ENCODE data around the gene MAPK4. TPM values are rescaled to one million over a fixed set of nuclear protein-coding genes. Genes with fewer than 3 reads are reported as not detected.

The MAPK4 gene
- total and polyA plus RNA-seq, 2 of the 4 experiments (the other 2 are of a cell fraction): not detected

DNA sequence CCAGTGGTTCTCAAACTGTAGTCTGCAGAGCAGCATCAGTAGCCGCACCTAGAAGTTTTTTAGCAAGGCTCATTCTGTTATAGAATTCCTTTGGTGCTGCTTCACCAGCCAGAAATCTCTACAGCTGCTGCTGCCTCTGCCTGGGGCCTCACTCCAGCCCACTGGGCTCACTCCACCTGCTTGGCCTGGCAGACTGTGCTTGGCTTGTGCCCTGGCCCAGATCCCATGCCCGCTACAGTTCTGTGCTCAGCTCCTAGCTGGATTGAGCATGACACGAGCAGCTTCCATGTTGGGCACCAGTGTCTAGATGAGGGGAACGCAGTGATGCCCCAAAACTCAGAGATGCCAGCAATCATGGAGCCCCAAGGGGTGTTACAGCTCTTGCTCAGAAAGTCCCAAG, 22.6 kb downstream of the MAPK4 start:
- BruUV-seq (replicated peaks): no TSS peak
- Histone ChIP-seq H2BK120ac (ENCODE audit: low read depth, low read length) (no peak overlapping the region), H3K9me3 (ENCODE audit: control insufficient read depth, insufficient read depth, low read length) (no peaks in the 10 kb centered on the region), H4K91ac (ENCODE audit: insufficient read depth, low read depth, low read length) (no peak overlapping the region), H2BK15ac (ENCODE audit: low read depth, low read length) (no peak overlapping the region), H3K27me3 (ENCODE audit: control insufficient read depth, insufficient read depth, low read length) (no peaks in the 10 kb centered on the region), H2BK20ac (ENCODE audit: low read depth, low read length) (no peak overlapping the region), H3K36me3 (ENCODE audit: control insufficient read depth, insufficient read depth, low read length) (no peaks in the 10 kb centered on the region), H3K18ac (ENCODE audit: low read depth, low read length) (no peak overlapping the region), H3K56ac (ENCODE audit: extremely low read depth, insufficient read depth, low read length) (no peak overlapping the region), H3K9ac (ENCODE audit: low read depth, low read length) (no peak overlapping the region), H3K4me2 (ENCODE audit: low read depth, low read length) (no peak overlapping the region), H2AFZ (replicated peaks; ENCODE audit: low read length, poor library complexity) (no peak overlapping the region), H4K8ac (ENCODE audit: low read depth in 2 of 2, low read length in 2 of 2) (no peak overlapping the region), H3K4me3 (ENCODE audit: insufficient read depth, low read depth, low read length) (no peak overlapping the region), H2AK5ac (ENCODE audit: low read depth, low read length) (no peak overlapping the region), H3K4me1 (ENCODE audit: control insufficient read depth, insufficient read depth, low read length) (no peaks in the 10 kb centered on the region), H3K79me1 (ENCODE audit: low read depth in 1 of 2, low read length in 2 of 2) (no peaks in the 10 kb centered on the region), H3K27ac (ENCODE audit: insufficient read depth, low read length) (no peak overlapping the region), H4K20me1 (ENCODE audit: insufficient read depth, low read length) (no peaks in the 10 kb centered on the region), H2AK9ac (replicated peaks; ENCODE audit: low read depth, low read length, poor library complexity) (no peak overlapping the region), H3K14ac (replicated peaks; ENCODE audit: low read depth, low read length) (no peak overlapping the region), H2BK5ac (ENCODE audit: low read depth, low read length, poor library complexity, severe bottlenecking) (no peak overlapping the region), H3K9me1 (ENCODE audit: insufficient read depth, low read length) (no peaks in the 10 kb centered on the region), H3K4ac (ENCODE audit: low read depth, low read length) (no peak overlapping the region), H3K23ac (ENCODE audit: low read depth, low read length) (no peak overlapping the region), H4K5ac (ENCODE audit: low read depth, low read length) (no peak overlapping the region)
- no peak for DNase-seq
- no peak for ATAC-seq (ENCODE audit: low read depth)
- in situ Hi-C loops (cut with MboI; ENCODE audit: low sequenced_read_pairs) (no loop called here), dilution Hi-C loops (cut with HindIII; ENCODE audit: low sequenced_read_pairs, unreplicated experiment) (no loop called here), intact Hi-C loops (cut with micrococcal nuclease) (no loop called here)
- TF ChIP-seq BHLHE40 (IDR thresholded peaks at IDR 0.05; ENCODE audit: low read depth, low read length) (no peak), MXI1 (IDR thresholded peaks at IDR 0.05; ENCODE audit: borderline replicate concordance, low read depth, low read length) (no peak), CHD1 (IDR thresholded peaks at IDR 0.05; ENCODE audit: low read depth, low read length) (no peak)
- TF ChIP-seq, protein P1, sequence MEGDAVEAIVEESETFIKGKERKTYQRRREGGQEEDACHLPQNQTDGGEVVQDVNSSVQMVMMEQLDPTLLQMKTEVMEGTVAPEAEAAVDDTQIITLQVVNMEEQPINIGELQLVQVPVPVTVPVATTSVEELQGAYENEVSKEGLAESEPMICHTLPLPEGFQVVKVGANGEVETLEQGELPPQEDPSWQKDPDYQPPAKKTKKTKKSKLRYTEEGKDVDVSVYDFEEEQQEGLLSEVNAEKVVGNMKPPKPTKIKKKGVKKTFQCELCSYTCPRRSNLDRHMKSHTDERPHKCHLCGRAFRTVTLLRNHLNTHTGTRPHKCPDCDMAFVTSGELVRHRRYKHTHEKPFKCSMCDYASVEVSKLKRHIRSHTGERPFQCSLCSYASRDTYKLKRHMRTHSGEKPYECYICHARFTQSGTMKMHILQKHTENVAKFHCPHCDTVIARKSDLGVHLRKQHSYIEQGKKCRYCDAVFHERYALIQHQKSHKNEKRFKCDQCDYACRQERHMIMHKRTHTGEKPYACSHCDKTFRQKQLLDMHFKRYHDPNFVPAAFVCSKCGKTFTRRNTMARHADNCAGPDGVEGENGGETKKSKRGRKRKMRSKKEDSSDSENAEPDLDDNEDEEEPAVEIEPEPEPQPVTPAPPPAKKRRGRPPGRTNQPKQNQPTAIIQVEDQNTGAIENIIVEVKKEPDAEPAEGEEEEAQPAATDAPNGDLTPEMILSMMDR (conservative IDR thresholded peaks at IDR 0.05; ENCODE audit: low read depth, low read length): no peak
- TF ChIP-seq, protein P2, sequence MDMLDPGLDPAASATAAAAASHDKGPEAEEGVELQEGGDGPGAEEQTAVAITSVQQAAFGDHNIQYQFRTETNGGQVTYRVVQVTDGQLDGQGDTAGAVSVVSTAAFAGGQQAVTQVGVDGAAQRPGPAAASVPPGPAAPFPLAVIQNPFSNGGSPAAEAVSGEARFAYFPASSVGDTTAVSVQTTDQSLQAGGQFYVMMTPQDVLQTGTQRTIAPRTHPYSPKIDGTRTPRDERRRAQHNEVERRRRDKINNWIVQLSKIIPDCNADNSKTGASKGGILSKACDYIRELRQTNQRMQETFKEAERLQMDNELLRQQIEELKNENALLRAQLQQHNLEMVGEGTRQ (IDR thresholded peaks at IDR 0.05; ENCODE audit: low read depth, low read length): no peak
- CTCF ChIA-PET: interaction anchor here (0.6 kb wide), 1 partner anchor 1482 kb away, joined by 3 read pairs; no protein-coding TSS in a partner anchor
- POLR2A ChIA-PET (ENCODE audit: unreplicated experiment): no interaction called here
- 15% methylated on average over 3 of the region's 4 CpGs; no CpG with 5 or more reads in 1 of the 2 experiments for WGBS, 2 experiments (ENCODE audit: extremely low coverage in 2 of 2, insufficient read length in 1 of 2)
